Measurements from ENCODE around the gene CNGB1. TPM values are rescaled to one million over a fixed set of nuclear protein-coding genes. Genes with fewer than 3 reads are reported as not detected.

The CNGB1 gene
- total and polyA plus RNA-seq, 8 donors = 0.08 to 18.0 (median 0.73) TPM; not detected in 5

DNA sequence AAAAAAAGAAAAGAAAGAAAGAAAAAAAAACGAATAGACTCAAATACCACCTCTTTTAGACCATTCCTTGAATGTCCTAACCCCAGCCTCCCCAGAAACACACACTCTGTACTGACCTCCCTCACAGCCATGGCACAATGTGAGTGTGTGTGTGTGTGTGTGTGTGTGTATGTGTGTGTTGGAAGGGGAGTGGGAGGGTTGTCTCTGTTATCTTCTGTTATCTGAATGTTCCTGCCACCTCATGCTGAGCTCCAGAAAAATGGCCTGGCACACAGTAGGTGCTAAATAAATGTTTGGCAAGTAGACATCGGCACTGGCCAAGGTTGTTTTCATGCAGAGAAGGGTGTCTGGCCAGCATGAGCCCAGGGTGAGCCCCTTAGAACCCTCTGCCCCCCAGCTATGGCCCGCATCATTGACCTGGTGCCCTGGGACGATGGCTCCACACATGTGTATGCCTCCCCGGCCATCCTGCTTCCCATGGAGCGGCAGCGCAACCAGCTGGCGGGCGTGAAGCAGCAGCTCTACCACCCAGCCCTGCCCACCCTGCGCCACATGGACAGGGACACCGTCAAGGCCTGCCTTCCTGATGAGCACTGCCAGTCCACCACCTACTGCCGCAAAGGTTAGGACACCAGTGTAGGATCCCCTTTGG, 6.6 kb upstream of the CNGB1 start:
- DNase-seq = no peak
- Histone ChIP-seq H3K9me3 (no peaks in the 10 kb centered on the region), H3K27me3 (no peaks in the 10 kb centered on the region), H3K4me3 (no peak overlapping the region), H3K4me1 (peaks cover 0 to 7% (median 2%) of the 10 kb centered on the region in 4 donors), H3K27ac (no peak overlapping the region), H3K36me3 (no peaks in the 10 kb centered on the region)
- TF ChIP-seq EP300 (IDR thresholded peaks at IDR 0.05) = no peak
- TF ChIP-seq, protein P1, sequence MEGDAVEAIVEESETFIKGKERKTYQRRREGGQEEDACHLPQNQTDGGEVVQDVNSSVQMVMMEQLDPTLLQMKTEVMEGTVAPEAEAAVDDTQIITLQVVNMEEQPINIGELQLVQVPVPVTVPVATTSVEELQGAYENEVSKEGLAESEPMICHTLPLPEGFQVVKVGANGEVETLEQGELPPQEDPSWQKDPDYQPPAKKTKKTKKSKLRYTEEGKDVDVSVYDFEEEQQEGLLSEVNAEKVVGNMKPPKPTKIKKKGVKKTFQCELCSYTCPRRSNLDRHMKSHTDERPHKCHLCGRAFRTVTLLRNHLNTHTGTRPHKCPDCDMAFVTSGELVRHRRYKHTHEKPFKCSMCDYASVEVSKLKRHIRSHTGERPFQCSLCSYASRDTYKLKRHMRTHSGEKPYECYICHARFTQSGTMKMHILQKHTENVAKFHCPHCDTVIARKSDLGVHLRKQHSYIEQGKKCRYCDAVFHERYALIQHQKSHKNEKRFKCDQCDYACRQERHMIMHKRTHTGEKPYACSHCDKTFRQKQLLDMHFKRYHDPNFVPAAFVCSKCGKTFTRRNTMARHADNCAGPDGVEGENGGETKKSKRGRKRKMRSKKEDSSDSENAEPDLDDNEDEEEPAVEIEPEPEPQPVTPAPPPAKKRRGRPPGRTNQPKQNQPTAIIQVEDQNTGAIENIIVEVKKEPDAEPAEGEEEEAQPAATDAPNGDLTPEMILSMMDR (IDR thresholded peaks at IDR 0.05) = no peak
- TF ChIP-seq POLR2AphosphoS5 (IDR thresholded peaks at IDR 0.05) = no peak
- TF ChIP-seq POLR2A (IDR thresholded peaks at IDR 0.05) = no peak
- 66 to 88% (median 86%) methylated on average over 3 to 12 of the region's 12 CpGs for WGBS, 5 donors
- intact Hi-C loops (cut with DNase I; ENCODE audit: low total_unique reads) = no loop called here

GRCh38 chr16:57976331-57976796, 5.4 kb upstream of the CNGB1 start:
- Histone ChIP-seq H3K27ac (peak overlapping the region in 1 of 5 donors; percentile 22), H3K36me3 (no peaks in the 10 kb centered on the region), H3K4me3 (no peak overlapping the region), H3K9me3 (no peaks in the 10 kb centered on the region), H3K27me3 (peaks cover 0 to 2% (median 0%) of the 10 kb centered on the region in 3 donors), H3K4me1 (peaks cover 0 to 7% (median 2%) of the 10 kb centered on the region in 4 donors)
- 26 to 49% (median 38%) methylated on average over 2 of the region's 2 CpGs for WGBS, 5 donors
- intact Hi-C loops (cut with DNase I; ENCODE audit: low total_unique reads) = no loop called here
- peak in 1 of 2 donors; percentile 43 for DNase-seq
- TF ChIP-seq EP300 (IDR thresholded peaks at IDR 0.05) (no peak), POLR2A (IDR thresholded peaks at IDR 0.05) (no peak), POLR2AphosphoS5 (IDR thresholded peaks at IDR 0.05) (no peak)
- TF ChIP-seq, protein P1 (IDR thresholded peaks at IDR 0.05) = no peak

DNA sequence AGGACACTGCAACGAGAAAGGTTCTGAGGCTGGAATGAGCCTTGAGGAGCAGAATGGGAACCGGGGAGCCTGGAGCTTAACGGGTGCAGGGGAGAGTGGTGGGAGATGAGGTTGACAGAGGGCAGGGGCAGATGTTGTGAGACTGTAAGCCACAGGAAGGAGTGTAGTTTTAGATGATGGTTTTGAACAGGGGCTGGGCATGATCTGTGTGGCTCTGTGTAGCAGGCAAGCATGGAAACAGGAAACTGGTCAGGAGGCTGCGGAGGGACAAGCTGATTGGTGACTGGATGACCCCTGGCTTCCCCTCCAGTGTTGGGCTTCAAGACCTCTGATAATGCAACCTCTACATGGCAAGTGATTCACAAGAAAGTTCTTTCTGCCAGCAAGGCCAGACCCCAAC, 1.4 kb upstream of the CNGB1 start:
- Histone ChIP-seq H3K4me3 (no peak overlapping the region), H3K36me3 (no peaks in the 10 kb centered on the region), H3K27ac (no peak overlapping the region), H3K4me1 (peaks cover 0 to 7% (median 2%) of the 10 kb centered on the region in 4 donors), H3K9me3 (no peaks in the 10 kb centered on the region), H3K27me3 (peaks cover 0 to 8% (median 0%) of the 10 kb centered on the region in 3 donors)
- no peak for DNase-seq
- 70 to 90% (median 81%) methylated on average over 4 of the region's 4 CpGs for WGBS, 5 donors
- TF ChIP-seq EP300 (IDR thresholded peaks at IDR 0.05) (no peak), POLR2AphosphoS5 (IDR thresholded peaks at IDR 0.05) (no peak), POLR2A (IDR thresholded peaks at IDR 0.05) (no peak)
- TF ChIP-seq, protein P1 (IDR thresholded peaks at IDR 0.05) = no peak
- intact Hi-C loops (cut with DNase I; ENCODE audit: low total_unique reads) = no loop called here

DNA sequence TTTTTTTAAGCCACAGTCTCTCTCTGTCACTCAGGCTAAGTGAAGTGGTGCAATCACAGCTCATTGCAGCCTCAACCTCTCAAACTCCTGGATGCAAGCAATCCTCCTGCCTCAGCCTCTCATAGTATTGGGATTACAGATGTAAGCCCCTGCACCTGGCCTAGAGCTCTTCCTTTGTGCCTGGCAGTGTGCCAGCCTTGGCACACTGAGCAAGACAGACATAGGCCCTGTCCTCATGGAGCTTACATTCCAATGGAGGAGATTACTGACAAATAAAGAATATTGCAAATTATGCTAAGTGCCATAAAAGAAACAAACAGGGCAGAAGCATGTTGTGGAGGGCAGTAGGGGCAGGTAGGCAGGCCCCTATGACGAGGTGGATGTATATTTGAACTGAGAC, 920 bp upstream of the CNGB1 start:
- H3K27me3 ChIP-seq = peaks cover 0 to 8% (median 0%) of the 10 kb centered on the region in 3 donors
- DNase-seq = no peak
- peaks cover 0 to 9% (median 2%) of the 10 kb centered on the region in 4 donors for H3K4me1 ChIP-seq
- no peaks in the 10 kb centered on the region for H3K36me3 ChIP-seq
- no peak for TF ChIP-seq POLR2AphosphoS5 (IDR thresholded peaks at IDR 0.05)
- TF ChIP-seq EP300 (IDR thresholded peaks at IDR 0.05) = no peak
- TF ChIP-seq, protein P1 (IDR thresholded peaks at IDR 0.05) = no peak
- TF ChIP-seq POLR2A (IDR thresholded peaks at IDR 0.05) = no peak
- H3K9me3 ChIP-seq = no peaks in the 10 kb centered on the region
- no peak overlapping the region for H3K4me3 ChIP-seq
- WGBS, 5 donors = 62 to 96% (median 73%) methylated on average over 1 of the region's 1 CpG
- H3K27ac ChIP-seq = no peak overlapping the region
- intact Hi-C loops (cut with DNase I; ENCODE audit: low total_unique reads) = no loop called here
